ENCODE results near the gene PLD2.
"Not testable (repeated sequence)": the region's sequence is repeated elsewhere in the genome, so short reads cannot be mapped to it uniquely, and the experiment has no call there.

The PLD2 gene

DNA sequence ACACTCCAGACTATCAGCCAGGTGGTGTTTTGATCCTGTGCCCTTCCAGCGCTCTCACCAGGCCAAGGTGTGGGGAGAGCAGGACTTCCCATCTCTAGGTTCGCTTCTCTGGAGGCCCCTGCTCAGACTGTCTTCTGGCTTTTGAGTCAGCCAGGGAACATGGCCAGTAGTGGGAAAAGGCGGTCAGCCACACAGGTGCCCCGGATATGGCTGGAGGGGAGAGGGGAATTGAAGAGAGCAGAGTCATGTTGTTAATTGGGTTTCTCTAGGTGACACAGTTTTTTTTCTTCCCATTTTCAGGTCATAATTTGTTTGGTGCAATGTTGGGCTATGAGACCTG is 27.7 kb downstream of the PLD2 start:
- no peak for DNase-seq

DNA sequence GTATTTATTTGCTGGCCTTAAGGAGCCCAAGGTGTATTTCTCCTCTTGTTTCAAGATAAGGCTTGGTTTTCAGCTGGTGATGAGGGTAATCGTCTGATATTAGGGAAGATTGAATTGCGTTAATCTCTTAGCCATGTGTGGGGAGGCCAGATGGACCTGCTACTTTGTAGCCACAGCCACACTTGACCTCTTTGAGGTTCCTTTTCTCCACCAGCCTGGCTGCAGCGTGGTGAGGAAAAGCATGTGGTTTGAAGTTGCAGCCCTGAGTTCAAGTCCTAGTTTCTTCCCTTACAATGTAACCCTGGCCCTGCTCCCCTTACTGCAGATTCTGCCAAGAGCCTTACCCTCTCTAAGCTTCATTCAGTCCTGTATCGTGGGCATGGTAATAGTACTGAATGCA is 29.3 kb downstream of the PLD2 start:
- no peak for DNase-seq

DNA sequence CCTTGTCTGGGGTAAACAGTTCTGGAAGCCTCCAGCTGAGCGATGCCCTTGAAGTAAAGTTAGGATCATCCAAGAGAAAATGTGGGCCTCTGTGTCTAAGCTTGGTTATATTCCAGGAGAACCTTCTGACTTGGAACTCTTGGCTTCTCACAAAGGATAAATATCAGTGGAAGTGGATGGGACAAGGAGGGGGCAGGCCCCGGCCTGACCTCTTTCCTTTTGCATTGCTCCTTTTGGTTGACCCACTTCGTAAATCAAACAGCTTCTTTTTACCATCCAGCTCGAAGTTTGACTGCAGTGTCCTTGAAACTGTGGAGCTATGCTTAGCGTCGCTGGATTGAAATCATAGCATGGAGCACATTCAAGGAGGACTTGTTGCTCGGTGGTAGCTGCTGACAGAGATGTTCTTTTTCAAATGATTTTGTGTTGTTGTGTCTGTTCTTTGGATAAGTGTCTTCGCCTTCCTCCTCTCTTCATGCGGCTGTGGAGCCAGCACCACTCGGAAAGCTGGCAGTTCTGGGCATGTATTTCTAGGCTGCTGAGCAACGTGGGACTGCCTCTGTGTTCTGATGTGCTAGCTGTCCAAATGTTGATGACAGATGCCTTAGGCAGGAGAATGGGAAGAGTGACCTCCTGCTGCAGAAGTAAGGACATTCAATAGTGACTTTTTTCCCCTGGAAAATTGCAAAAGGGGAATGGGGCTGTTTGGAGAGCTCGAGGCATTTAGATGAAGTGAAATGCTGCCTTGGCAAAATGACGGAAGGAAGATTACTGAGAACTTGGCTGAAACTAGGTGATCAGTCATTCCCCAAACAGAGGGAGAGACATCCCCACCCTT is 30.7 kb downstream of the PLD2 start:
- DNase-seq: no peak

DNA sequence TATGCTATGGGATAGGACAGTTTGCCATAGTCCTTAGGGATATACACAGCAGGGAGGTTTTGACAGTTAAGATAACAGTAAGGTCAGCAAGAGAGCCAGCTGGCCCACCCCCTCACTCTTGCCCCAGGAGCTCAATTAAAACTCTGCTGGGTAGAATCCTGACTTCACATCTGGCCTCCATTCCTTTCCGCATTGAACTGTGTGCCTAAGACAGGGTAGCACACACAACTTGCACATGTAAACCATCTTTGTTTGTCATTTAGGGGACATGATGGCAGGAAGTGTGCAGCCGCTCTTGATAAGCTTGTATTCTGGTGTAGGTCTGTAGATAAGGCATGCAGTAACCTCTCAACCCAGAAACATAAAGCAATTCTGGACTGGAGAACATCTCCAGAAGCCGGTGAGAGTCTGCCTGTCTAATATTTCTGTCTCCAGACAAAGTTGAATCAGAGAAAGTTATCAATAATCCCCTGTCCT is 31.4 kb downstream of the PLD2 start:
- DNase-seq: no peak

- no peak for DNase-seq
These were observed 32.3 kb downstream of the PLD2 start for GRCh38 chr17:4839221-4839620.

DNA sequence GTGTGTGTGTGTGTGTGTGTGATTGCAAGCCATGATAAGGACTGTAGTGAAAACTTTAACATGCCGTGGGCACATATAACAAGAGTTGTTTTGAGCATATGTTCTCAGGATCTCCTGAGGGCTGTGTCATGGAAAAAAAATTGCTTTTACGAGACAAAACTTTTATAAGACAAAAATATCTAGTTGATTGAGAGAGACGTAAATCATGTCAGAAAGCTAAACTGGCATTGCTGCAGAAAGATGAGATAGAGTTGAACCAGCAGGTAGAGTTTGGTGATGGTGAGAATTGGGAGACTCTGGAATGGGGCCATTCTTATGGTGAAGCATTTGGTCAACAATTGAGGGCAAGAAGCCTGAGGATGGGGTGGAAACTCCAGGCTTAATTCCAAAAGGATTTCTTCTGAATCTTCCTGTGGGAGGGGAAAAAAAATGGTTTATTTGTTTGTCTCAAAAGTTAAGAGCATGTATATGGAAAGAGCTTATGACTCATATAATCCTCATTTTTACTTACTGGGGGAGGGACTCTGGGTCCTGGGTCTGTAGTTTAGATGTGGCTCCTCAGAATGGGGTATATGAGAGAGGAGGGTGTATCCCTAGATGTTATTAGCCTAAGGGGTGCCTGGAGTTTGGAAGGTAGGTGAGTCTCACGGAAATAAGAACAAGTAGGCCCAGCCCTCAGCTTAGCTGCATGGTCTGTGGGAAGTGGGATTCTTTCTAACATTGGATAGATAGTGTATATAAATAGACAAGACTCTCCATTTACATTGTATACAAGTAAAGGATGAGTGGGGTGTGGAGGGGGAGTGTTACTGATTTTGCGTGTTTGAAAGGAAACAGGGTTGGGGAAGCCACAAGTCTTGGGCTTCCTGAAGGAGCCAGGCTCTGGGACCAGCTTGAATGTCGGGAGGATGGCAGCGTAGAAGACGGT is 33.3 kb downstream of the PLD2 start:
- DNase-seq: no peak

- peak; percentile 34 for DNase-seq
These were observed 33.9 kb downstream of the PLD2 start for GRCh38 chr17:4840893-4841242.

DNA sequence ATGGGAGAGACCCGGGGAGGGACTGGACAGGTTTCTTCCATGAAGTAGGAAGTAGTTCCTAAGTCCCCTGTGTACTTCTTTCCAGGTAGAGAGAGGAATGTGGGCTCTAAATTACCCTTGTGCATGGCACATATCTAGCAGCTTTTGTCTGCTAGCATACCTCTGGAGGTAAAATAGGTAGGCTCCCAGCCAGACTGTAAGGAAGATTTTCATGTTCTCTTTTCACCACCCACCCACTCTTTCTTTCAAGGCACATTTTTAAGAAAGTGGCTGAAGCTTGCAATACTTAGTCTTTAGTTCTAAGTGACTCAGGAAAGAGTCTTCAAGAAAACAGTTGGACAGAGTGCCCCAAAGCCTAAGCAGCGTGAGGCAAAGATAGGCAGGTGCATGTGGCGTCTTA is 35.4 kb downstream of the PLD2 start:
- DNase-seq: no peak

- no peak for DNase-seq
These were observed 36.5 kb downstream of the PLD2 start for GRCh38 chr17:4843321-4844000.

DNA sequence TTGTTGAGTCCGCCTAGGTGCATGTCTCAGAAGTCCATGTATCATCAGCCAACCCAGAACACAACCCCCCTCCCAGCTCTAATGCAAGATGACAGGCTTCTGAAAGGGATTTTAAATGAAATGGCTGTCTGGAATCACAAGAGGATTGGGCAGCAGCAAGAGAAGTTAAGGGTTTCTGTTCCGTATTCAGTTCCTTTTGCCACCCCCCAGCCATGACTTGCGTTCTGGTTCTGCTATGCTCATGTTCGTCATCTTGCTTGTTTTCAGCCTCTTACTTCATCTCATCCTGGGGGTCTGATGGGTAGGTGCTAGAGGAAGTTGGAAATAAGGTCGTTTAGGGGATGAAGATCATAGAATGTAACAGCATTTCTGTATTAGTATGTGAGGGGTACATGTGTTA is 38.2 kb downstream of the PLD2 start:
- no peak for DNase-seq

DNA sequence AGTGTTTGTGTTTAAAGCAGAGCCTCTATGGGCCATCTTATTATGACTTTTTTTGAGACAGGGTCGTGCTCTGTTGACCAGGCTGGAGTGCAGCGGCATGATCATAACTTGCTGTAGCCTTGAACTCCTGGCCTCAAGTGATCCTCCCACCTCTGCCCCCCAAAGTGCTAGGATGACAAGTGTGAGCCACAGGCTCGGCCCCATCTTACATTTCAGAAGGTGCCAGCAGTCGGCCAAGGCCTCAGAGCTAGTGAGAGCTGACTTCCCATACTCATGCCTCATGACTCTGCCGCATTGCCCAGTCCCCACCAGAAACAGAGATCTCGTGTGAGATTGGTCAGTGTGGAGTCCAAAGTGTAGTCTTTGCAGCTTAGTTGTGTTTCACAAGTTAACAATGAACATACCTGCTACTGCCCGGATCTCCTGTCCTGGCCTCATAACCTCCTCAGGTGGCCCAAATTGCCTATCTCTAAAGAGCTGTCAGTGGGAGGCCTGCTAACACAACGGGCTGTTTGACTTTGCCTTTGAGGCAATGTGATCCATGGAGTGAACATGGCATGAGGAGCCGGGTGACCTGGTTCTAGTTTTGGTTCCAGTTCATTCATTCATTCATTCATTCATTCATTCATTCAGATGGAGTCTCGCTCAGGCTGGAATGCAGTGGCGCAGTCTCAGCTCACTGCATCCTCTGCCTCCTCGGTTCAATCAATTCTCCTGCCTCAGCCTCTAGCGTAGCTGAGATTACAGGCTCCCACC is 39.9 kb downstream of the PLD2 start:
- DNase-seq: no peak

DNA sequence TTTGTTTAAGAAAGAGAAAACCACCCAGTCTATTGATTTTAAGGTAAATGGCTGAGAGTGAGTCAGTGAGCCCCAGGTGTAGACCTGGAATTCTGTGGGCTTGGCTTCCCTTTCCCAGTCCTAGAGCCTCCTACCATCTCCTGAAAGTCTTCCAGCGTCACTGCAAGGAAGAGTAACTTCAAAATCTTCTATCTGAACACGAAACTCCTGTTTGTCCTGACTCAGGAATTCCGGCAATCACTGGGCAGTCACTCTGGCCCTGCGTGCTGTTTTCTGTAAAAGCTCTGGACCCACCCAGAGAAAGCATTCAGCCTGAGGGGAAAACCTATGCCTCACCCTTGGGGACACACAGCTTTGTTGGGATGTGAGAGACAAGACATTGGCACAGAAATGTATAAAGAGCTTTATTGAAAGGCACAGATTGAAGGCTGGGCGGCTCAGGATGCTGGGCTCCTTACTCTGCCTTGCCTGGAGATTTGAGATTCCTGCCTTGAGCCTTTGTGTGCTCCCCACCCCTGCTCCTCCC is 42.1 kb downstream of the PLD2 start:
- DNase-seq: no peak

DNA sequence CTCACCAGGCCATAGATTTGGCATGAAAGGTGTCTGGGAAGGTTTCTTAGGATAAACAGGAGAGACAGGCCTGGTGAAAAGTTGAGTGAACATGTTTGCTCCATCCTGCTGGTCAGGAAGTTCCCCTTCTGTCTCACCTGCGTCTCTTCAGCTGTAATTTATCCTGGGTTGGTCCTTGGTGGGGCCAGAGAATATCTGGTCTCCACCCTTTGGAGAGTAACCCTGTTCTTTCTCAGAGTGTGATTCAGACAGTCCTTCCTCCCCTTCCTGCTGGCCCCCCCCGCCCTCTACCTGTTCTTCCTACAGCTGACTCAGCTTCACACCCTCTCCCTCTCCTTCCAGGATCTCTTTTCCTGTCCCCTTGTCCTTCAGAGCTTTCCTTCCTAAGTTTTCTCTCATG is 43.3 kb downstream of the PLD2 start:
- DNase-seq: no peak

DNA sequence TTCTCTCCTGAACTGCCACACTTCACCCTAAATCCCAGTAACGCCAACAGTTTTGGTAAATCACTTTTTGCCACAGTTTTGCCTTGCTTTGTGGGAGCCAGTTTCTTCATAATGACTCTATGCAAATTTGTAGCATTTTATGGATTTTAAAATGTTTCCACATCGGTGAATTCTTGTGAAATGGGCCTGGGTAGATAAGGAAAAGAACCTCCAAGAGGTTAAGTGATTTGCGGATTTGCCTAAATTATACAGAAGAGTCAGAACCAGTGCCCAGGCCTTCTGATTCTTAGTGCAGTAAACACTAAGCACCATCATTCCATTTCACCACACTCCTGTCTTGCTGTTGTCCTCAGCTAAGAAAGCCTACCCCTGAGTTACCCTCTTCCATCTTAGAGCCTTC is 44.1 kb downstream of the PLD2 start:
- DNase-seq: no peak

DNA sequence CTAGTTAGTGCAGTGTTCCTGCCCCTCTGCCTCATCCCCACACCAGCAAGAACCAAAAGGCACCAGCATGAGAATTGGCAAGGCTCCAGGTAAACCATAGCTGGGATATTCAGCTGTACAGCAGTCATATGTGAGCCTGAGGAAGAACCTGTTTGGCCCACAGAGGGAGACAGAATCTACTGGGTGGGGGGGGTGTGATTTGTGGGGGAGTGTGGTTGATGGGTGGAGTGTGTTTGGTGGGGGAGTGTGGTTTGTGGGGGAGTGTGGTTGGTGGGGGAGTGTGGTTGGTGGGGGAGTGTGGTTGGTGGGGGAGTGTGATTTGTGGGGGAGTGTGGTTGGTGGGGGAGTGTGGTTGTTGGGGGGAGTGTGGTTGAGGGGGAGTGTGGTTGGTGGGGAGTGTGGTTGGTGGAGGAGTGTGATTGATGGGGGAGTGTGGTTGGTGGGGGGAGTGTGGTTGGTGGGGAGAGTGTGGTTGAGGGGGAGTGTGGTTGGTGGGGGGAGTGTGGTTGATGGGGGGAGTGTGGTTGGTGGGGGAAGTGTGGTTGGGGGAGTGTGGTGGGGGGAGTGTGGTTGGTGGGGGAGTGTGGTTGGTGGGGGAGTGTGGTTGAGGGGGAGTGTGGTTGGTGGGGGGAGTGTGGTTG is 45.7 kb downstream of the PLD2 start:
- DNase-seq: no peak

GRCh38 chr17:4853208-4853671 is 46.3 kb downstream of the PLD2 start:
- DNase-seq: peak; percentile 10

GRCh38 chr17:4854111-4854681 is 47.2 kb downstream of the PLD2 start:
- DNase-seq: no peak

DNA sequence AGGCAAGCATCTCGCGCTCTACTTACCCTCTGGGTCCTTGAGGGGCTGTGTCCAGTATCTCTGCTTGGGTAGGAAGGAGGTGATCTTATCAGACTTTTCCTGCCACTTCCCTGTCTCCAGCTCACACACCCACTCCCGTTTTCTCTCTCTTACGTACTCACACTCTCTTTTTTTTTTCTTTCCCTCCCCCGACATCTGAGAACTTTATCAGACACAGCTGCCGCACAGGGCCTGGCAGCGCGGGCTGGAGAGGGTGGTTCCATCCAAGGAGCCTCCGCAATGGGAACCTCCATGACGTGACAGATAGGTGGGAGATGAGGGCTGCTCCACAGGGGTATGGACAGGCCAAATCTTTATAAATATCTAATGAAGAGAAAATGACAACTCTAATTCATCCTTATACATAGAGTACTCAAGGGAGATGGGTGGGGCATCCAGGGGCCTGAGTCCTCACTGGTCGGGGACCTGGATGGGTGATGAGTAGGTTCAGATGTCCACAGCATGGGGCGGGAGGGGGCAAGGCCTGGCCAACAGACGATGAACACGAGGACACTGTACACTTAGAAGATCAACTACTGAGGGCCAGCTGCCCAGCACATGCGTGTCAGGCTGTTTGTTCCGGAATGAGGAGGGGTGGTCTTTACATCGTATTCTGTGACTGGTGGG is 49.5 kb downstream of the PLD2 start:
- no peak for DNase-seq

- DNase-seq: no peak
These were observed 50.0 kb downstream of the PLD2 start for GRCh38 chr17:4856937-4857314.

- not testable (repeated sequence) for DNase-seq
These were observed 50.4 kb downstream of the PLD2 start for GRCh38 chr17:4857347-4857746.
